HG02870 (cell line): Measurements from ENCODE around the gene CFC1.
"Not testable (repeated sequence)": the region's sequence is repeated elsewhere in the genome, so short reads cannot be mapped to it uniquely, and the experiment has no call there.

Source experiments
- ATAC-seq: cut with Tn5 transposase; IDR thresholded peaks from one replicate; pipeline ENCODE4 v1.9.1; 2021; ENCODE audit warnings: mild to moderate bottlenecking, moderate library complexity; ENCODE audit not compliant: unreplicated experiment

The CFC1 gene

DNA sequence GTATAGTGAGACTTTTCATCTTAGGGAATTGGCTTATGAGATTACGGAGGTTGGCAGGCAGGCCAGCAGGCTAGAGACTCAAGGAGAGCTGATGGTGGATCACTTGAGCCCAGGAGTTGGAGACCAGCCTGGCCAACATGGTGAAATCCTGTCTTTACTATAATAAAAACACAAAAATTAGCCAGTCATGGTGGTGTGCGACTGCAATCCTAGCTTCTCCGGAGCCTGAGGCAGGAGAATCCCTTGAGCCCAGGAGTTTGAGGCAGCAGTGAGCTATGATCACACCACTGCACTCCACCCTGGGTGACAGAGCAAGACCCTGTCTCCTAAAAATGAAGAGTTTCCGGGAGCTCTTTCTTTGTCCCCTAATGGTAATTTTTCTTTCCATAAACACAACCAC lies 14.6 kb downstream of the CFC1 start:
- ATAC-seq: not testable (repeated sequence)

GRCh38 chr2:130583582-130583981 lies 15.8 kb downstream of the CFC1 start:
- not testable (repeated sequence) for ATAC-seq

DNA sequence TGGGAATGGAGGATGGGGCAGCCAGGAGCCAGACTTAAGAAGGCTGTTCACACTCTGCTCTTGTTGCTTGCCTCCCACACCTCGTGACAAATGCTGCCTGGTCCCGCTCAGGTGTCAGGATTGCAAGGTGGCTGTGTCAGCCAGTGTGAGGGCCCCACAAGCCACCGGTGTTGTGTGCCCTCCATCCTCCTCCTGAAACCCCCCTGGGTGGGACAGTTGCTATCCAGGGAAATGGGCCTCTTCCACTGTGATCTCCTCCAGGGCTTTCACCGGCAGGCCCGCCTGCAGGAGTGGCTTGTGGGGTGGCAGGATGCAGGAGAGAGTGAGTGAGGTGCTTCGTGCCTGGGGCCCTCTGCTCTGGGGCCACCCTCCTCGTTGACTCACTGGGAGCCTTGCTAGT lies 16.4 kb downstream of the CFC1 start:
- not testable (repeated sequence) for ATAC-seq

DNA sequence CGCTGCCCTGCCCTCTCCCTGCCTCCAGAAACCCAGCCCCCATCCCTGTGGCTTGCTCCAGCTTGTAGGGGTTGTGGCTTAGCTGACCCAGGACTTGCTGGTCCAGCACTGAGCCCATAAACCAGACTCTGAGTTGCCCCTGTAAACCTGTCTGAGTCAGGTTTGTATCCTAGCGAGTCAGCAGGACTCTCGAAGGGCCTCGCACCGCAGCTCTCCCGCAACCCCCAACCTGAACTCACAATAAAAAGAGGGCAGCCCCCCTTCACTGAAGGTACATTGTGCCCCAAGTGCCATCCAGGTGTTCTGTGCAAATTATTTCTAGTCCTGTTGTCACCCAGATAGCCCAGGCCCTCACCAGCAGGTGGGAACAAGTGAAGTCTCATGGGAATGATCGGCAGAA lies 17.9 kb downstream of the CFC1 start:
- not testable (repeated sequence) for ATAC-seq

DNA sequence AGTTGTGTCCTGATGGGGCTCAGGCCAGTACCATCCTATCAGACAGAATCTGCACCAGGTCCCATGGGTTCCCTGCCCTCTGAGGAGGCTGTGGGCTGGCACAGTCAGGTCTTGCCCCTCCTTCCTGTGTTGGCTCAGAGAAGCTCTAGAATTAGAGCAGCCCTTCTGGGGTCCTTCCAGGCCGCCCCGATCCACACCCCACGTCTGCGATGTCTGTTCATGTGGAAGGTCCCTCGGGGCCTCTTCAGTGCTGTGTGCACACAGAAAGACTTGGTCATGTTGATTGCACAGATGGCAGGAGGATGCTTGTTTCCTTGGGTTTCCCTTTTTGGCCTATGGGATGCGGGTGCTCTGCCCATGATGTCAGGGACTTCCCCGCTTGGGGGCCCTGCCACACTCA lies 20.3 kb downstream of the CFC1 start:
- not testable (repeated sequence) for ATAC-seq

GRCh38 chr2:130577559-130577958 lies 21.8 kb downstream of the CFC1 start:
- not testable (repeated sequence) for ATAC-seq

DNA sequence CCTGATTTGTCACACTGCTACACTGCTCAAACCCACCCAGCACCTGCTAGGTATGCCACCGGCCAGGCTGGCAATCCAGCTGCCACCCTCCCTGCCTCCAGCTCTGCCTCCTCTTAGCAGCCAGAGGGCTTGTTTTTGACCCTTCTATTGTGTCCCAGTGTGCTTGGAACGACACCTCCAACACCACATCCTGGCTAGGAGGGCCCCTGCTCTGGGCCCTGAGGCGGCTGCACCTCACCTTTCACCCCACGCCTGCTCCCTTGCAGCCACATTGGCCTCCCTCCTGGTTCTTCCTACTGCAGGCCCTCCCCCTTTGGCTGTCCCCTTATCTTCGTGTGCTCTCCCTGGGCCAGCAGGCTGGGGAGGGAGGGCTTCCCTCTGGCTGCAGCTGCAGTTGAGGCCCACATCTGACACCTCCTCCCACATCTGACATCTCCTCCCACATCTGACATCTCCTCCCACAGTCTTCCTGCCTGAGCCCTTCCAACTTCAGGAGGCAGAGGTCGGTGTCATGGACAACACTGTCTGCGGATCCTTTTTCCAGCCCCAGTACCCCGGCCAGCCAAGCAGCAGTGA lies 23.1 kb downstream of the CFC1 start:
- ATAC-seq: not testable (repeated sequence)

GRCh38 chr2:130574230-130574629 lies 25.1 kb downstream of the CFC1 start:
- ATAC-seq: not testable (repeated sequence)

DNA sequence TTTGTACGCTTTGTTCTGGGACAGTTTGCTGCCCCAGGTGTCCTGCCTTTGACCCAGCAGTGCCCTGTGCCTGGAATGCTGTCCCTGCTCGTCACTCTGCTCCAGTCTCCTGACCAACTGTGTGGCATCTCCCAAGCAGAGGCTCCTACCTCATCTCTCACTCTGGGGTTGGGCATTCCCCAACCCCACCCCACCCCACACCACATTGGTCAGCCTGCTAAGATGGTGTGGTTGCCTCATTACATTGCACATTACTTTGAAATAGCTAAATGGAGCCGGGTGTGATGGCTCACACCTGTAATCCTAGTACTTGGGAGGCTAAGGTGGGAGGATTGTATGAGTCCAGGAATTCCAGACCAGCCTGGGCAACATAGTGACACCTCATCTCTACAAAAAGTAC lies 27.4 kb downstream of the CFC1 start:
- ATAC-seq: not testable (repeated sequence)

- ATAC-seq: not testable (repeated sequence)
These were observed 33.2 kb downstream of the CFC1 start for GRCh38 chr2:130566165-130566564.

DNA sequence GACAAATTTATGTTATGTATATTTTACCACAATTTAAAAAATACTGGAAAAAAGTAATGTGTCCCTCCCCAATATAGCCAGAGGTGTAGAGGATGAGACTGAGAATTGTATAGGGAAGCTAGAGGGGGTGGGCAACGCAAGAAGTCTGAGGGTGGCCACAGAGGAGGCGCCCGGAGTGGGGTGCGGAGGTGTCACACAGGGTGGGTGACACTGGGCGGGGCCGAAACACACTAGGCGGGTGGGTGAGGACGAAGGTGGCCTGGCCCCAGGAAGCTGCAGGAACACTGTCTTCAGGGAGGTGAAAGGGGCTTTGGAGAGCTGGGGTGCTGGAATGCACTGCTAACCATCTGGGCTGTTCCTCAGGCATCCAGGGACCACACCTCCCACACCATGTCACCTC lies 42.9 kb downstream of the CFC1 start:
- ATAC-seq: not testable (repeated sequence)

DNA sequence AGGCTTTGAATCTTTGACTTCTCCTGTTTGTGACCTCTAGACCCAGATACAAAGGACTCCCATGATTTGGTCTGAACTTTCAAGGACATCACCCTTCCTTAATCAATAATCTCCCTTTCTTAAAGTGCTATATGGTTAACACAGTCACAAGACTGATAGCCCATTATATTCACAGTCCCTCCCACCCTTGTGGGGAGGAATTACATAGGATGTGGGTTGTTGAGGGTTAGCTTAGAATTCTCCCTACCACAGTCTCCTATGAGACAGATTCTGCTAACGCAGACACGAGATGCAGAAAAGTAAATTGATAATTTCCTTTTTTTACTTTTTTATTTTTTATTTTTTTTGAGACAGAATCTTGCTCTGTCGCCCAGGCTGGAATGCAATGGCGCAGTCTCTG lies 45.2 kb downstream of the CFC1 start:
- not testable (repeated sequence) for ATAC-seq

- not testable (repeated sequence) for ATAC-seq
These were observed 49.9 kb downstream of the CFC1 start for GRCh38 chr2:130549475-130549874.

DNA sequence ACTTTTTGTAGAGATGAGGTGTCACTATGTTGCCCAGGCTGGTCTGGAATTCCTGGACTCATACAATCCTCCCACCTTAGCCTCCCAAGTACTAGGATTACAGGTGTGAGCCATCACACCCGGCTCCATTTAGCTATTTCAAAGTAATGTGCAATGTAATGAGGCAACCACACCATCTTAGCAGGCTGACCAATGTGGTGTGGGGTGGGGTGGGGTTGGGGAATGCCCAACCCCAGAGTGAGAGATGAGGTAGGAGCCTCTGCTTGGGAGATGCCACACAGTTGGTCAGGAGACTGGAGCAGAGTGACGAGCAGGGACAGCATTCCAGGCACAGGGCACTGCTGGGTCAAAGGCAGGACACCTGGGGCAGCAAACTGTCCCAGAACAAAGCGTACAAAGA lies 51.0 kb downstream of the CFC1 start:
- not testable (repeated sequence) for ATAC-seq

DNA sequence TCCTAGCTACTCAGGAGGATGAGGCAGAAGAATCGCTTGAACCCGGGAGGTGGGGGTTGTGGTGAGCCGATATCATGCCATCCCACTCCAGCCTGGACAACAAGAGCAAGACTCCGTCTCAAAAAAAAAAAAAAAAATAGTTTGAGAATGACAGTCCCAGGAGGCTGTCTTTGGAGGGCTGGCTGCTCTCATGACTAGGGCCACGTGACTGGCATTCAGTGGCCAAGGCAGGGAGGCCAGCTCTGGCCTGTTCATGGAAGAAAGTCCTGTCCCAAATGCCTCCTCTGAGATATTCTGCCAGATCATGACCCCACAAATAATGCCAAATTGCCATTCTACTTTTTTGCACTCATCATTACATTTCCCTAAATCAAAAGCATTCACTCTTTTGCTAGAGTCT lies 54.4 kb downstream of the CFC1 start:
- ATAC-seq: not testable (repeated sequence)

- ATAC-seq: not testable (repeated sequence)
These were observed 55.4 kb downstream of the CFC1 start for GRCh38 chr2:130543785-130544528.

DNA sequence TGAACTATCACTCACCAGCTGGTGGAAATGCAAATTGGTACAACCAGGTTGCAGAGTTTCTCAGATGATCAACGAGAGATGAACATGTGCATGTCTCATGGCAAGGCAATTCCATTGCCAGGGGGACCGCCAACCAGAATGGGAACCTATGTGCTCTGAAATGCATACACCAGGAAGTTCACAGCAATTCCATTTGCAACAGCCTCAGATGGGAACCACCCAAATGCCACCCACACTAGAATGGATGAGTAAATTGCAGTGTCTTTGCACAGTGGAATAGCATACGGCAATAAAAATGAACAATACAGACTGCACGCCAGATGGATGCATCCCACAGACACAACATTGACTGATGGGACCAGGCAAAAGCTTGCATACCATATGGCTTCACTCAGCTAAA lies 56.6 kb downstream of the CFC1 start:
- ATAC-seq: not testable (repeated sequence)
